Measurements from ENCODE around the gene STOML1.

Gene STOML1

GRCh38 chr15:74019734-74020133 is 27.6 kb upstream of the STOML1 start:
- TF ChIP-seq CTCF (IDR thresholded peaks at IDR 0.05; ENCODE audit: borderline replicate concordance, control extremely low read depth, extremely low read depth, insufficient read depth, missing control alignments), result no peak
- DNase-seq (ENCODE audit: low spot score), result no peak
- in situ Hi-C loops (cut with MboI; ENCODE audit: low sequenced_read_pairs, unreplicated experiment), result no loop called here

GRCh38 chr15:74013374-74013894 is 21.3 kb upstream of the STOML1 start:
- in situ Hi-C loops (cut with MboI; ENCODE audit: low sequenced_read_pairs, unreplicated experiment), result no loop called here
- TF ChIP-seq CTCF (IDR thresholded peaks at IDR 0.05; ENCODE audit: borderline replicate concordance, control extremely low read depth, extremely low read depth, insufficient read depth, missing control alignments), result no peak
- no peak for DNase-seq (ENCODE audit: low spot score)

GRCh38 chr15:74011610-74012009 is 19.5 kb upstream of the STOML1 start:
- in situ Hi-C loops (cut with MboI; ENCODE audit: low sequenced_read_pairs, unreplicated experiment), result no loop called here
- no peak for DNase-seq (ENCODE audit: low spot score)
- TF ChIP-seq CTCF (IDR thresholded peaks at IDR 0.05; ENCODE audit: borderline replicate concordance, control extremely low read depth, extremely low read depth, insufficient read depth, missing control alignments), result no peak

GRCh38 chr15:74010929-74011540 is 18.9 kb upstream of the STOML1 start:
- in situ Hi-C loops (cut with MboI; ENCODE audit: low sequenced_read_pairs, unreplicated experiment), result no loop called here
- TF ChIP-seq CTCF (IDR thresholded peaks at IDR 0.05; ENCODE audit: borderline replicate concordance, control extremely low read depth, extremely low read depth, insufficient read depth, missing control alignments), result no peak
- no peak for DNase-seq (ENCODE audit: low spot score)

GRCh38 chr15:74008901-74009300 is 16.8 kb upstream of the STOML1 start:
- TF ChIP-seq CTCF (IDR thresholded peaks at IDR 0.05; ENCODE audit: borderline replicate concordance, control extremely low read depth, extremely low read depth, insufficient read depth, missing control alignments), result no peak

GRCh38 chr15:74007820-74008371 is 15.8 kb upstream of the STOML1 start:
- in situ Hi-C loops (cut with MboI; ENCODE audit: low sequenced_read_pairs, unreplicated experiment), result no loop called here
- no peak for DNase-seq (ENCODE audit: low spot score)
- no peak for TF ChIP-seq CTCF (IDR thresholded peaks at IDR 0.05; ENCODE audit: borderline replicate concordance, control extremely low read depth, extremely low read depth, insufficient read depth, missing control alignments)

More at GRCh38 chr15:74008901-74009300, 16.8 kb upstream of the STOML1 start:
- in situ Hi-C loops (cut with MboI; ENCODE audit: low sequenced_read_pairs, unreplicated experiment), result no loop called here
- no peak for DNase-seq (ENCODE audit: low spot score)

All from GM13976 (cell line).